8988T (cell line): ENCODE measurements around the gene SEZ6.

Experiments
- DNase-seq: peaks from one replicate; pipeline ENCODE4 v3.0.0; 2011

SEZ6 gene

DNA sequence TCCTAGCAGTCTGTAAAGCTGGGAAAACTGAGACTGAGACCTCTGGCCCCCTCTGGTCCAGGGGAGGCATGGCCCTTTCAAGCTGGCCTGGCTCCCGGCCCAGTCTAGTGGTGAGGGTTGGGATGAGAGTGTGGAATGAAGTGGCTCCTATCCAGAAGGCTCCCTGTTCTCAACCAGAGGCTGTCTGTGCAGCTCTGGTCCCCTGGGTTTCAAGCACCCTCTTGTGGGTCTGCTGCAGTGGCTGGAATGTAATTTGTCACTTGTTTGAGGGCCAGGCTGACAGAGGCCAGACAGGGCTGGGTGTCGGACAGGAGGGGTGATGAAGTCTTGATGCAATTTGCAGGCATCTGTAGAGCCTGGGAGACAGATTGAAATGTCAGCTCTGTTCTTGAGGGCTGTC lies 32.4 kb downstream of the SEZ6 start:
- no peak for DNase-seq

GRCh38 chr17:28972437-28972836 lies 33.4 kb downstream of the SEZ6 start:
- DNase-seq = no peak

GRCh38 chr17:28970879-28971278 lies 35.0 kb downstream of the SEZ6 start:
- DNase-seq = no peak

DNA sequence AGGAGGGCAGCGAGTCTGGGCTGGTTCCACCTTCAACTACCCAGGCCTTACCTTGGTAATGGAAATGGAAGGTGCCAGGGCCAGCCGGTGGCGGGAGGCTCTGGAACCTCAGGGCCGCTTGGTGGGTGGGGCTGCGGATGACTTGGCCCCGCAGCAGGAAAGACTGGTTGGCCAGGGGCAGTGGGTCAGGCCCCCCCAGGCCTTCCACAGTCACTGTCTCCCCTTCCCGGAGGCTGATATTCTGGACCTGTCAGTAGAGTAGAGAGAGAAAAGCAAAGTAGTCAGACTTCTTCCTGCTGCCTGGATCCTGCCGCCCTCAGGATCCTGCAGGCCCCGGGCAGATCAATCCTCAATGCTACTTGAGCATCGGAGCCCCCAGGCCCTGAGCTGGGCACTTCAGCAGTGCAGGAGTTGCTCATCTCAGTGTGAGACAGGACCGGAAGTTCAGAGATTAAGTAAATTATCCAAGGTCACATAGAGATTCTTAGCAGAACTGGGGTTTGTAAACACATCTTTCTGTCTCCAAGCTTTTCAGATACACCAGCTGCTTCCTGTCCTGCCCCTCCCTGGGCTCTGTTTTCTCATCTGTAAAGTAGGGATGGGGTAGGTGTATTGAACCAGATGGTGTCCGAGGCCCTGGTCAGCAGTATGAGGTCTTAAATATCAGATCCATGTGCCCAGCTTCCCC lies 36.0 kb downstream of the SEZ6 start:
- DNase-seq = no peak

DNA sequence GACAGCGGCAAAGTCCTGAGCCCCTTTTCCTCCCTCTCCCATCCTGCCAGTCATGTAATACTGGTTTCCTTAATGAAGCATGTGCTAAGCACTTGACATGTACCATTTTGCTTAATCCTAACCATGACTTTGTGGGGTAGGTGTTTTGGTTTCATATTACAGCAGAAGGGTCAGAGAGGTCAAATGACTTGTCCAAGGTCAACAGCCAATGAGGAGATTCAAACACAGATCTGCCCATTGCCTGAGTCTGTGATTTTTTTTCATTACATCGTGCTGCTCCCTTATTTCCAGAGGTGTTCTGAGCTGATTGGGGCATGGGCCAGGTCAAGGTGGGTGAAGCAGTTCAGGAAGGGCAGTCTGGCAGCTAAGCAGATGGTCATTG lies 36.9 kb downstream of the SEZ6 start:
- no peak for DNase-seq

DNA sequence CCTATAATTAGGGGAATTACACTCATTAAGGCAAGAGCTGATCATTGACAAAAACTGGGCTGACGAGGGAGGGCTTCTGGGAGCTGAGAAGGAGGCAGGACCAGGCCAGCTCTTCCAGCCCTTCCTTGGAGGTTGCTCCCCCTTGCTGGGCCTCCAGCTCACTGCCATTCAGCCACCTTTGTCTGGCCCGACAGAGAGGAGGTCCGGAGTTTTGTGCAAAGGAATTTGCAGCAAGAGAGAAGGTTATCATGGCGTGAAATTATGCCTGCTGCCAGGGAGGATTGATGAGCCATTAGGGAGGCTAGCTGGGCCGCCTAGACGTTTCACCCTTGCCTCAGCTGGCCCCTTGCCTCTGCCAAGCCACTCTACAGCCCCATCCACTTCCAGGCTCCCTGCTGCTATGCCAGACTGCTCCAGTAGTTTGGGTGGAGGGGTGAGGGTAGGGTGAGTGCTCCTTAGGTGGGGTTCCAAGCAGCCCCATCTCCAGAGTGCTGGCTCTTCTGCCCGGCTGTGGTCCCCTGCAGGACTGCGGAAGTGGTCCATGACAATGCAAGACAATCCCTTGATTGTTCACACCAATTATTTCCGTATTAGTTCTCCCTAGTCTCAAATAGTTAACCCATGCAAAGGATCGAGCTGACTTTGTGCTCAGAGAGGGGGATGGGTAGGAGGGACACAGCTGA lies 37.5 kb downstream of the SEZ6 start:
- no peak for DNase-seq

DNA sequence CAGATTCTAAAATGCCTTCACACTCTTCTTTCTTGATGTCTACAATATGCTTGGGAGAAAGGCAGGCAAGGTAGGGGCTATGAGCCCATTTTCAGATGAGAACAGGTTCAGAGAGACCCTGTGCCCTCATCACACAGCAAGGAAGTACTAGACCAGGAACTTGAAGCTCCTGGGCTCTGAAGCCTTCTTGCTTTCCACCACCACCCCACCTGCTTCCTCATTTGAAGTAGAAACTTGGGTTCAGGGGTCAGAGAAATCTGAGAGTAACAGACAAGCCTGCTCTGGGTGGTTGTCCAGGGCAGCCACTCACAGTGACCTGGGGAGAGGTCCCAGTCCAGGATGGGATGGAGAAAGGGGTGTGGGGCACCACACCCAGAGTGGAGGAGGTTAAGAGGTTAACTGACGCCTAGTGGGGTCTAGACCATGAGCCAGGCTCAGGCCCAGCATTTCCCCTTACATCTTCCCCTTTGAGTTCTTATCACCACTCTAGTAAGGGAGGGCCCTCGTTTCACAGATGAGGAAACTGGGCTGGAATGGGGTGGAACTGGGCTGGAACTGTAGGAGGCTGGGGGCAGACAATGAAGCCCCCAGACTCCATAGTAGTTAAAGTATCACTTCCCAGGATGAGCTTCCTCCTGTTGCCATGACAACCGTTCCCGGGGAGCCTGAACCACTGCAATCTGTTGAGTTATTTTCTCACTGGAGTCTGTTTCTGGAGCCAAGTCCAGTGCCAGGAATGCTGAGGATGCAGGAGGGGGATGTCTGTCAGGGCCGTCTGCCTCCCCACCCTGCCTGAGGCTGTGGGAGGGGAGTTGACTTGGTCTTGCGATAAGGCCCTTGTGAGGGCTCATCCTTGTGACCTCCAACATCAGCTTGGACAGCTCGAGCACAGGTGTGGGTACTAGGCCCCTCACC lies 38.4 kb downstream of the SEZ6 start:
- no peak for DNase-seq

GRCh38 chr17:28963841-28964240 lies 42.0 kb downstream of the SEZ6 start:
- no peak for DNase-seq

DNA sequence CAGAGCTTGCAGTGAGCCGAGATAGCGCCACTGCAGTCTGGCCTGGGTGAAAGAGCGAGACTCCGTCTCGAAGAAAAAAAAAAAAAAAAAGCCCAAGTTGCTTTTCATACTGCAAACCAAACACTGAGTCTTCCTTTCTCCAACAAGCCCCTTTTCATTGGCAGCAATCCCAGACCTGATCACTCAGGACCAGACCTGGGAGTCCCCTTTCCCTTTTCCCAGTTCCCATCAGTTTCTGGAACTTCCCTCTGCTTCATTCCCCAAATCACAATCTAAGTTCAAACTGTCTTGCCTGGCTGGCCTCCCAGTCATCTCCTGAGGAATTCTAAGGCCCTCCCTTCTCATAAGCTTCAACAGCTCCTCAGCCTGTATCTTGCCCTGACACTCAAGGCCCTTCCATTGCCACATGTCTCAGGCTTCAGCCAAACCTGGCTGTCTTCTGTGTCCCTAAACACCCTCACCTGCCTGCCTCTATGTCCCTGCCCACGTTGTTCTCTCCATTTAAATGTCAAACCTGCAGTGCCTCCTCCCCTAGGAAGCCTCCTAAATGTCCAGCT lies 42.7 kb downstream of the SEZ6 start:
- DNase-seq = no peak

DNA sequence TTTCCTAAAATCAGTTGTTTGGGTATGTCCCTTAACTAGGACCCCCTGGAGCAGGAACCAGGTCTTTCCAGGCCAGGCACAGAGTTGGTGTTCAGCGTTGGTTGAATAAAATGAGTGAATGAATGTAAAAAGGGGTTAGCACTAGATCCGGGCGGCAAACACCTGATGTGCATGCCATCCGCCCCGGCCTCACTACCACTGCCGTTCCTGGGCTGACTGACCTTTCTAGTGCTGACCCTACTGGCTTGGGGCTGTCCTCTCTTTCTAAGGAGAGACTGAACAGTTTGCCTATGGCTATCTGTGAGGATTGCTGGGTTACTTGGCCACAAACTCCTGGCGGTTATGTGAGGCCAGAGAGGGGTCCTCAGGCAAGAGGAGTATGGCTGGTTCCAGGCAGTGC lies 44.4 kb downstream of the SEZ6 start:
- DNase-seq = no peak

DNA sequence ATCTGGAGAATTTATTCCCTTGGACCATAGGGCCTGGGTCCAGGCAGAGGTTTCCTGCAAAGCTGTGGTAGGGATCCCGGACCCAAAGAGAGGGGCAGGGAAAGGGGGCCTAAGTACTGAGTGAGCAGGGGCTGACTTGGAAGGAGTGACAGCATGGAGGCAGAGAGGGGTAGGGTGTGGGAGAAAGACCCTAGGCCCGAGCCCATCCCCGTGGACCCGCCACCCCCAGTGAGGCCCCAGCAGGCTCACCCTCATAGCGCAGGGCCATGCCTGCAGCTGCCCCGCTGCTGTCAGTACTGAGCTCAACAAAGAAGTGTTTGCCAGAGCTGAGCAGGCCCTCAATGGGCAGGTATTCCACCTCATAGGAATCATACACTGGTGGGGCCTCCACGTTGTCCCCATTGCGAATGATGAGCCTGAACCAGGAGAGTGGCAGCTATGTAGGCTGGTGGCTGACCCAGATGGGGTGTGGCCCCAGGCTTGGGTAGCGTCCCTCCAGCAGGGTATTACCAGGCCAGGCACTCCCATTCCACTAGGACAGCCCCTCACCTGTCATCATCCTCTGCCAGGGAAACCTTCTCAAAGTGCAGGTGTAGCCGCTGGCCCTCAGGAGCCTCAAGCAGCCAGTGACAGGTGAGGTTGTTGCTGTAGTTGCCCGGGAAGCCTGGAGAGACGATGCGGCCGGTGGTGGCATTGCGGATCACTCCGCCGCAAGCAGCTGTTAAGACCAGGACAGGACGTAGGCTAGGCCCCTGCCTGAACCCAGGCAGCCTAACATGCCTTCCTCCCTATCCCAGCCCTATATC lies 45.4 kb downstream of the SEZ6 start:
- DNase-seq = peak; percentile 14

DNA sequence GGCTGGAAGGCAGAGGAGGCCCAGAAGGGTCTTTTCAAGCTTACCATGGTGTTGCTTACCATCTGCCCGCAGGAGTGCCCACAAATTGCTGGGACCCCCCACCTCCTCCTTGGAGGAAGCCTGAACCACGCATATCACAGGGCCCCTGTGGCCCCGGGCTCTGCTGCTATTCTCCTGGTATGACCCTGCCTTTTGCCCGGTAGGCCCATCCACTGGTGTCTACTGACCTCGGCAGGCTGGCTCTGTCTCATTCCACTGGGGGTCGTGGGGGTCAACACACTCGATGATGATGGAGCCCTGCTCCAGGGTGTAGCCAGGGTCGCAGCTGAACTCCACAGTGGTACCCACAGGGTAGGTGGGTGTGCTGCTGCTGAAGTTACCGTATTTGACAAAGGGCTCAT lies 46.4 kb downstream of the SEZ6 start:
- DNase-seq = peak; percentile 17

DNA sequence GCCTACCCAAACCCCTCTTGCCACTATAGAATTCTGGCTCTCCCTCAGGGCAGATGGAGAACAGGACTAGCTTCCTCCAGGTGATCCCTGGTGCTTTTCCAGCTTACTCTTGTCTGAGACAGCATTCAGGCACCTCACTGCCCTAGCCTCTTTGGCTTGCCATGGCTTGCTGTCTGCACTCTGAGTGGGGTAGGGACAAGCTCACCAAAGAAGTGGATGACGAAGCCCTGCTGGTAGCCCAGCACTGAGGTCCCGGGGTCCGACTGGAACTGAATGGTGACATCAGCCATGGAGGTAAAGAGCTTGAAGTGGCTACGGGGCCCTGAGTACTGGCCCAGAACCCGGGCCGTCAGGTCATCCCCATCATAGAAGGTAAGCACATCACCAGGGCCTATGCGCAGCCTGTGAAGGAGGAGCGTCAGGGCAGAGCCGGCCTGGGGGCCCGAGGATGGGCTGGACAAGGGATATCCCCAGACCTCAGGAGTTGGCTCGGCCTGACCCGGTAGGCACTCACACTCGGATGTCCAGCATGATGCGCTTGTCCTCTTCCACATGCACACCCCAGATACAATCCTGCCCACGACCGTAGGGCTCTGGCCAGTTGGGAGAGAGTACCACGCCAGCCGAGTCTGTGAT lies 46.9 kb downstream of the SEZ6 start:
- DNase-seq = peak; percentile 20

GRCh38 chr17:28957992-28958355 lies 47.9 kb downstream of the SEZ6 start:
- peak; percentile 20 for DNase-seq

- no peak for DNase-seq
These were observed 48.4 kb downstream of the SEZ6 start for GRCh38 chr17:28957277-28957991.

- DNase-seq = peak; percentile 21
These were observed 49.0 kb downstream of the SEZ6 start for GRCh38 chr17:28956861-28957260.

DNA sequence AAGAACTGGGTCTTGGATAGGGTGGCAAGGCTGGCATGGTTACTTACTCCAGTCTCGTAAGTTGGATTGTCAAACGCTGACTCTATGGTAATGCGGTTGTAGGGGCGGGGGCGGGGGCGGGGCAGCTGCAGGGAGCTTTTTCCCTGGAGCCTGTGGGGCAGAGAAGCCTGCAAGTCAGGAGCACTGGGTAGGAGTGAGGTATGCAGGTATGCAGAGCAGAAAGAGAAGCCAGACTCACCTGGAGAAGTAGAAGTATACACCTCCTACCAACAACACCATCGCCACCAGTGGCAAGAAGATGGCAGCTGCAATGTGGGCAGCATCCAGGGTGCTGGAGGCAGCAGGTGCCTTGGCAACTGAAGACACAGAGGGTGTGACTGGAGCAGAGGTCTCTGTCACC lies 49.7 kb downstream of the SEZ6 start:
- DNase-seq = no peak

DNA sequence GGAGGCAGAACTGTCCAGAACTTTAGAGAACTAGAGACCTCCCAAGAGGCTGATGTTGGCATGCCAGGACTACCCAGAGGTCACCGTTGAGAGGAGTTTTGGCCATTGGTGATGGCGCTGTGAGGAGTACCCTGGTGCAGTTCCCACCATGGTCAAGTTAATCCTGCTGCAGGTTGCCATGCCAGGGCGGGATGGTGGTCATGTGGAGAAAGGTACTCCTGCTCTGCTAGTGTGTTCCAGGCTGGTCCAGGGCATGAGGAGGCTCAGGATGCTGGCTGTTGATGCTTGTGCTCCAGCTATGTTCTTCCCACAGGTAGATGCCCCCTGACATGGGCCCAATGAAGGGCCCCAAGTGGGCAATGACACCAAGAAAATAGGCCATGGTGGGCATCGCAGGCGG lies 50.4 kb downstream of the SEZ6 start:
- peak; percentile 15 for DNase-seq

DNA sequence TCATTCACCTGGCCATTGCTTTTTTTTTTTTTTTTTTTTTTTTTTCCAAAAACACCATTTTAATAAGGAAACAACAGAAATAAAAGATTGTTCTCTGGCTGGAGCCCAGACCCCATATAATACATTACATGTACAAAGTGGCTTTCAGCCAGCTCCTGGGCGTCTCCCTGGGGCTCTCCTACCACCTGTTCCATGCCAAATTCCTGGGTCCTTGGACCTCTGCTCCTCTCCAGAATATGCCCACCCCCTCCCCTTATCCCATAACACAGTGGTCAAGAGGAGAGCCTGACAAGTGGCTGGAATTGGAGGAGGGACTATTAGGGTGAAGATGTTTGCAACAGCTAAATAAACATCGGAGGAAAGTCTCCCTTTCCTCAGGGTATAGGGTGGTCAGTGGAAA lies 50.9 kb downstream of the SEZ6 start:
- no peak for DNase-seq

- peak; percentile 83 for DNase-seq
These were observed 52.3 kb downstream of the SEZ6 start for GRCh38 chr17:28953444-28954118.
